Large intestine (tissue), 3 donors: ENCODE measurements around the gene COL27A1. TPM values are rescaled to one million over a fixed set of nuclear protein-coding genes. Genes with fewer than 3 reads are reported as not detected.
A peak's percentile ranks its signal among the peaks of the same experiment; 100 is the strongest.

Experiments
- DNase-seq, 2 donors: peaks; one replicate each; pipeline versions ENCODE4 v3.0.0 to v3.0.0-alpha.2; 2013
- H3K27ac ChIP-seq: one replicate; pipeline ENCODE4 v1.5.1; 2013; ENCODE audit warnings: low read length
- H3K27me3 ChIP-seq: 2 replicates; pipeline ENCODE4 v1.6.1; 2013; ENCODE audit warnings: low read length; ENCODE audit not compliant: control insufficient read depth, insufficient read depth
- H3K36me3 ChIP-seq: 2 replicates; pipeline ENCODE4 v1.6.1; 2013; ENCODE audit warnings: low read length; ENCODE audit not compliant: control insufficient read depth, insufficient read depth
- H3K4me1 ChIP-seq: one replicate; pipeline ENCODE4 v1.6.1; 2013; ENCODE audit warnings: low read length; ENCODE audit not compliant: control insufficient read depth, insufficient read depth
- H3K4me3 ChIP-seq: one replicate; pipeline ENCODE4 v1.5.1; 2013; ENCODE audit warnings: low read length
- H3K9me3 ChIP-seq: one replicate; pipeline ENCODE4 v1.6.1; 2013; ENCODE audit warnings: mild to moderate bottlenecking, low read depth, low read length, moderate library complexity; ENCODE audit not compliant: control insufficient read depth
- WGBS: methylation state at CpG from one replicate; pipeline ENCODE4 v1.1.5; 2013; ENCODE audit warnings: low lambda C conversion rate; ENCODE audit not compliant: insufficient coverage; 5-methylcytosine and 5-hydroxymethylcytosine counted together
- polyA plus RNA-seq: library from polyadenylated mRNA; unstranded; fragments of 120-200 nt; gene quantifications from one replicate; pipeline ENCODE4 v1.2.1, GENCODE V29; 2013

Gene COL27A1
- polyA plus RNA-seq, 1 donor: 117 TPM

GRCh38 chr9:114169029-114169951 is 14.0 kb downstream of the COL27A1 start:
- Histone ChIP-seq H3K27ac (no peak overlapping the region), H3K36me3 (peaks cover 49% of the 10 kb centered on the region), H3K27me3 (no peaks in the 10 kb centered on the region), H3K4me1 (peaks cover 19% of the 10 kb centered on the region), H3K9me3 (peaks cover 3% of the 10 kb centered on the region), H3K4me3 (no peak overlapping the region)
- no peak for DNase-seq
- no CpG with 5 or more reads among the region's 23 CpGs for WGBS

- Histone ChIP-seq H3K27ac (peak overlapping the region; percentile 28), H3K36me3 (peaks cover 49% of the 10 kb centered on the region), H3K27me3 (no peaks in the 10 kb centered on the region), H3K4me1 (peaks cover 25% of the 10 kb centered on the region), H3K9me3 (peaks cover 3% of the 10 kb centered on the region), H3K4me3 (no peak overlapping the region)
- peak in 1 of 2 donors; percentile 39 for DNase-seq
- WGBS: no CpG with 5 or more reads among the region's 22 CpGs
Measured at GRCh38 chr9:114169952-114170770, 14.8 kb downstream of the COL27A1 start.

GRCh38 chr9:114170771-114171461 is 15.6 kb downstream of the COL27A1 start:
- no peaks in the 10 kb centered on the region for H3K27me3 ChIP-seq
- H3K9me3 ChIP-seq: no peaks in the 10 kb centered on the region
- peaks cover 33% of the 10 kb centered on the region for H3K4me1 ChIP-seq
- no peak for DNase-seq
- peaks cover 47% of the 10 kb centered on the region for H3K36me3 ChIP-seq
- H3K27ac ChIP-seq: peak overlapping the region; percentile 28
- WGBS: no CpG with 5 or more reads among the region's 11 CpGs
- no peak overlapping the region for H3K4me3 ChIP-seq

GRCh38 chr9:114171500-114171899 is 16.2 kb downstream of the COL27A1 start:
- H3K36me3 ChIP-seq: peaks cover 47% of the 10 kb centered on the region
- peaks cover 39% of the 10 kb centered on the region for H3K4me1 ChIP-seq
- no peaks in the 10 kb centered on the region for H3K27me3 ChIP-seq
- WGBS: no CpG with 5 or more reads among the region's 7 CpGs
- no peaks in the 10 kb centered on the region for H3K9me3 ChIP-seq
- H3K4me3 ChIP-seq: no peak overlapping the region
- DNase-seq: no peak
- H3K27ac ChIP-seq: peak overlapping the region; percentile 28

- Histone ChIP-seq H3K9me3 (no peaks in the 10 kb centered on the region), H3K4me3 (no peak overlapping the region), H3K36me3 (peaks cover 38% of the 10 kb centered on the region), H3K27me3 (no peaks in the 10 kb centered on the region), H3K4me1 (peaks cover 50% of the 10 kb centered on the region), H3K27ac (peak overlapping the region; percentile 30)
- WGBS: 45% methylated on average over 4 of the region's 20 CpGs
- DNase-seq: peak in 1 of 2 donors; percentile 71
Measured at GRCh38 chr9:114172981-114173833, 17.9 kb downstream of the COL27A1 start.

GRCh38 chr9:114174557-114174875 is 19.2 kb downstream of the COL27A1 start:
- no peak for DNase-seq
- H3K4me3 ChIP-seq: no peak overlapping the region
- no CpG with 5 or more reads among the region's 3 CpGs for WGBS
- no peaks in the 10 kb centered on the region for H3K9me3 ChIP-seq
- peaks cover 50% of the 10 kb centered on the region for H3K4me1 ChIP-seq
- H3K27ac ChIP-seq: peak overlapping the region; percentile 81
- no peaks in the 10 kb centered on the region for H3K27me3 ChIP-seq
- peaks cover 39% of the 10 kb centered on the region for H3K36me3 ChIP-seq

GRCh38 chr9:114174876-114175771 is 19.8 kb downstream of the COL27A1 start:
- peak; percentile 89 to 96 for DNase-seq
- Histone ChIP-seq H3K36me3 (peaks cover 37% of the 10 kb centered on the region), H3K27ac (peak overlapping the region; percentile 81), H3K4me3 (no peak overlapping the region), H3K27me3 (no peaks in the 10 kb centered on the region), H3K4me1 (peaks cover 50% of the 10 kb centered on the region), H3K9me3 (no peaks in the 10 kb centered on the region)
- WGBS: no CpG with 5 or more reads among the region's 26 CpGs

- H3K36me3 ChIP-seq: peaks cover 30% of the 10 kb centered on the region
- H3K27me3 ChIP-seq: no peaks in the 10 kb centered on the region
- H3K4me1 ChIP-seq: peaks cover 63% of the 10 kb centered on the region
- H3K27ac ChIP-seq: peak overlapping the region; percentile 81
- no CpG with 5 or more reads among the region's 11 CpGs for WGBS
- no peak for DNase-seq
- H3K4me3 ChIP-seq: no peak overlapping the region
- no peaks in the 10 kb centered on the region for H3K9me3 ChIP-seq
Measured at GRCh38 chr9:114176624-114177291, 21.4 kb downstream of the COL27A1 start.
